GM19467 (cell line): Measurements from ENCODE around the gene COMMD2.

ENCODE experiments used
- ATAC-seq: cut with Tn5 transposase; IDR thresholded peaks from one replicate; pipeline ENCODE4 v1.9.1; 2021; ENCODE audit warnings: mild to moderate bottlenecking, moderate library complexity; ENCODE audit not compliant: unreplicated experiment

Gene COMMD2

GRCh38 chr3:149705416-149705815 lies 46.9 kb downstream of the COMMD2 start:
- no peak for ATAC-seq

GRCh38 chr3:149703466-149703865 lies 48.8 kb downstream of the COMMD2 start:
- ATAC-seq = no peak

- no peak for ATAC-seq
These were observed 49.4 kb downstream of the COMMD2 start for GRCh38 chr3:149702691-149703441.

- no peak for ATAC-seq
These were observed 50.3 kb downstream of the COMMD2 start for GRCh38 chr3:149701977-149702350.

- ATAC-seq = no peak
These were observed 50.9 kb downstream of the COMMD2 start for GRCh38 chr3:149701206-149701976.
